HG03378 (cell line): ENCODE data around the gene ZNF554.
"Not testable (repeated sequence)": the region's sequence is repeated elsewhere in the genome, so short reads cannot be mapped to it uniquely, and the experiment has no call there.

ENCODE experiments used
- ATAC-seq: cut with Tn5 transposase; IDR thresholded peaks from one replicate; pipeline ENCODE4 v1.9.1; 2021; ENCODE audit warnings: mild to moderate bottlenecking, moderate library complexity; ENCODE audit not compliant: unreplicated experiment

Gene ZNF554

DNA sequence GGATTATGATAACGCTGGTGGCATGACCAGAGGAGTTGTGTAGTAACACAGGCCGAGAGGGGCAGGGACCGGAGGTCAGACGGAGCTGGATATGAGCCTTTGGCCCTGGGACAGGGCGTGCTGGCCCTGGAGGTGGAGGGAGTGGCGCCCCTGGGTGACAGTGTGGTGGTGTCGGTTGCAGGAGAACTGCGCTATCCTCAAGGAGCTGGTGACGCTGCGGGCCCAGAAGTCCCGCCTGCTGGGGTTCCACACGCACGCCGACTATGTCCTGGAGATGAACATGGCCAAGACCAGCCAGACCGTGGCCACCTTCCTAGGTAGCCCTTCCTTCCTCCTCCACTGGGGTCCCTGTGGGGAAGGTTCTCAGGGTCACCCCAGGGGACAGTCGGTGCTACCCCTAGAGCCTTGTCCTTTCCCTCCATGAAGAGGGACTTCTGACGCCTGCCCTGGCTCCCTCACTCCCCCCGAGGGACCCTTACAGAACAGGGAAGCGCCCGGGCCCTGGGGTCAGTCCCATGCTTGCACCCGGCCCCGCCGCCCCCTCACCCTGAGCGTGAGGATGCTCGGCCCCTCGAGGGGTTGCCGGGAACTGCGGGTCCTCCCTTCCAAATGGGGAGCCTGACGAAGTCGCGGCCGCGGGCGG, 12.8 kb upstream of the ZNF554 start:
- no peak for ATAC-seq

GRCh38 chr19:2807379-2808128, 12.1 kb upstream of the ZNF554 start:
- no peak for ATAC-seq

GRCh38 chr19:2808129-2808941, 11.3 kb upstream of the ZNF554 start:
- ATAC-seq = no peak

DNA sequence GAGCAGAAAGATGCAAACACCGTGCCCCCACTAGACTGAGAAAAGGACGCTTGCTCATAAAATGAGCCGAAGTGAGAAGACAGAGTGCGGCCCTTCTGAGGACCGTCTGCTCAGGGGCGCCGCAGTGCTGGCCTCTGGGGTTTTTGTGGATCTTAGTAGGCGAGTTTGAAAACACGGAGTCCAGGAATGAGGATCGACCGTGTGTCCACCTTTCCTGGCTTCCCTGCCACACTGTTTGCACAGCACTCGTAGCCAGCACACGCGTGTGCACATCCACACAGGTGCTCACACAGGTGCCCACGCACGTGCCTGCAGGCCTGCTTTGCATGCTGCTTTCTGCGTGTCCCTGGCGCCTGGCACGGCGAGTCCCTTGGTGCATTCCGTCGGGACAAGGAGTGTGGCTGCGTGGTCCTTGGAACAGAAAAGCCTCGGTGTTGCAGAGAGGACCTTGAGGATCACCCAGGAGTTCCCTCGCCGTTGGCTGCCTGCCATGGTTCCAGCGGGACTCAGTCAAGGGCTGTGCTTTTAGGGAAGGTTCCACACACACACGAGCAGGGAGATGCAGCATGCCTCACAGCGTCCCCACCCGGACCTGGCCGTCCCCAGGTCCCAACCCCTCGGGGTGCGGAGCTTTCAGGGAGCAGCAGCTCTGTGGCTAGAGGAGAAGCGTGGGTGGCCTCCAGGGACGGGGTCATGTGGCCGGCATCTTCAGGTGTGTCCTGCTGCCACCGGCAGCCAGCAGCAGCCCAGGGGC, 10.1 kb upstream of the ZNF554 start:
- no peak for ATAC-seq

GRCh38 chr19:2810141-2811091, 9.3 kb upstream of the ZNF554 start:
- ATAC-seq = no peak

DNA sequence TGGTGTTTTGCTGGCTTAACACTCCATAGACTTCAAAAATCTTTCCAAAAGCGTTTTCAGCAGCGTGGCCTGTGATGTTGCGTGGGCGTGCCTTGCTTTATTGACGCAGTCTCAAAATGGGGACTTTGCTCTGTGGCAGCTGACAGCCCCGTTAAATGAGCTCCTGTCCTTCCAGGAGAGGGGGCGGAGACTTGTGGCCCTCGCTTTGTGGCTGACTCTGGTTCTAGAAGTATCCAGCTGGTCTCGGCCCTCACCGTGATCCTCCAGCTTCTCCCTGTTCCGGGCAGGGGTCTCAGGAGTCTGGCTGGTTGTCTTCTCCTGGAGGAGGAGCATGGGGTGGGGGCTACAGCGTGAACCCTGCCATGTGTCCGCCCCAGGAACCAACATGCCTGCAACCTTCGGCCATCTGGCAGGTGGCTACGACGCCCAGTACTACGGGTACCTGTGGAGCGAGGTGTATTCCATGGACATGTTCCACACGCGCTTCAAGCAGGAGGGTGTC, 8.4 kb upstream of the ZNF554 start:
- ATAC-seq = no peak

- no peak for ATAC-seq
Measured at GRCh38 chr19:2811735-2812413, 7.8 kb upstream of the ZNF554 start.

GRCh38 chr19:2812414-2813234, 7.0 kb upstream of the ZNF554 start:
- no peak for ATAC-seq

- ATAC-seq = no peak
Measured at GRCh38 chr19:2813235-2814160, 6.2 kb upstream of the ZNF554 start.

GRCh38 chr19:2814426-2814825, 5.2 kb upstream of the ZNF554 start:
- no peak for ATAC-seq

DNA sequence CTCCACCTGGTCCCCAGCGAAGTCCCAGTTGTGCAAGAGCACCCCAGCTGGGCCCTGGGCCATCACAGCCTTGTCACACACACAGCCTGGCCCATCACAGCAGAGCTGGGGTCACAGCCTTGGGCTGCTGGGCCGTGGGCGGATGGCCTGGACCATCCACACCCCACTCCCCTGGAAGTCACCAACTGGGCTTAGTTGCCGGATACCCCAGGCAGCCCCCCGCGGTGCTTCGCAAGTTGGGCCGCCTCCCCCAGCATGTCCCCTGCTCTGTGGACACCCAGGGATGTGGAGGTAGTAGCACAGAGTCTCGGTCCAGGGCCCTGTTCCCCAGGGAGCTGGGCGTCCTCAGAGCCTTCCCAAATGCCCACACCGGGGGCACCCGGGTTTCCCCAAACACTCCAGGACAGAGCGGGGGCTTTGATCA, 4.5 kb upstream of the ZNF554 start:
- ATAC-seq = no peak

- ATAC-seq = no peak
Measured at GRCh38 chr19:2815923-2816322, 3.7 kb upstream of the ZNF554 start.

DNA sequence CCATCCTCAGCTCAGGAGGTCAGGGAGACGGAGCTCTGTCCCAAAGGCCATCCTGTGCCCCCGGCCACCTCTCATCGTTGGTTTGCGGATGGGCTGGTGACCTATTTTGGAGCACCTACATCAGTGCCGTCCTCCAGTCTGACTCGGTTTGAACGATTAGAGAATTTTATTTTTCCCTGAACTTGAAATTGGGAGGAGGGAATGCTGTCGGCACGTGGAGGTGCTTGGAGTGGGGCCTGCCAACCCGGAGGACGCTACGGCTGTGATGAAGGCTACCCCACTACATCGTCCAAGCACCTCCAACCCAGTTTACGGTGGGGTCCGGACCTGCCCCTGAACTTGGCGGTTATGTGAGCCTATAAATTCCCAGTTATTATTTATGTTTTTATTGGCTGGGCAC, 3.0 kb upstream of the ZNF554 start:
- ATAC-seq = no peak

GRCh38 chr19:2817237-2817829, 2.3 kb upstream of the ZNF554 start:
- not testable (repeated sequence) for ATAC-seq

DNA sequence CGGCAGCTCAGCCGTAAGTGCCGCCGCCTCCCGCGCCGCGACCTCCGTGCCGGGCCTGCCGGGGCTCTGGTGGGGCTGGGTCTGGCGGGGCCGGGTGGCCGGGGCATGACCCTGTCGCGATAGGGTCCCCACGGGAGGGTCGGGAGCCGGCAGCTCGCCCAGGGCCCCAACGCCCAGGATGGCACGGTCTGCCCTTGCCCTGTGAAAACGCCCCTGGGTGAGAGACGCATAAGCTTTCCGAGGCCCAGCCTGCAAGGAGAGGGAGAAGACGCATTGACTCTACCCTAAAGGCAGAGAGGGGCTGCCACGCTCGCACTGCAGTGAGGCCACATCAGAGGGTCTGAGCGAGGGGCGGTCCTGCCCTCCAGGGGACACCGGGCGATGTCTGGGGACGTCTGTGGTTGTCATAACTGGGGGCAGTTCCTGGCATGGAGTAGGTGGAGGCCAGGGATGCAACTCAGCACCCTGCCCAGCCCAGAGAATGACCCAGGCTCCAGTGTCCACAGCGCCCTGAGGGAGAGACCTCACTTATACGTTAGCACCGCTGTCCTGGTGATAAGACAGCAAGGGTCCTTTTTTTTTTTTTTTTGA, 539 bp downstream of the ZNF554 start:
- no peak for ATAC-seq

DNA sequence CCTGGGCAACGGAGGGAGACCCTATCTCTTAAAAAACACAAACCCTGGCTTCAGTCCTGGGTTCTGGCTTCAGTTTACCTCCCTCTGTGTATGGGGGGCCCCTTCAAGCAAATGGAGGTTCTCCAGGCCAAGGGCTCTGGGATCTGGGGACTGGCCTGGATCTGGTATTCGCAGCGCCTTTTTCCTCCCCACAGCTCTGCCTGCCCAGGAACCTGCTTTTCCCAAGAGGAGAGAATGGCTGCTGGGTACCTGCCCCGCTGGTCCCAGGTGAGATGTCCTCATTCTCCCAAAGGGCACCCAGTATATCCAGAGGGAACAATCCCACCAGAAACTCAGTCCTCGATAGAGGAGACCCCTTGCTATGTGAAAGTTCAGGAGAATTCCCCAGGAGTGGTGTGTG, 3.2 kb downstream of the ZNF554 start:
- ATAC-seq = no peak
